Measurements from ENCODE around the gene NXN.

- TF ChIP-seq POLR2AphosphoS5 (IDR thresholded peaks at IDR 0.05) (peak in 1 of 2 donors; percentile 45), POLR2A (IDR thresholded peaks at IDR 0.05) (no peak), CTCF (IDR thresholded peaks at IDR 0.05) (no peak), EP300 (IDR thresholded peaks at IDR 0.05) (no peak)
Observed at GRCh38 chr17:917391-917811, 62.2 kb downstream of the NXN start.

Measured in upper lobe of left lung (tissue), 4 donors.